NT2/D1 (cell line): ENCODE data around the gene ATAT1.

Experiments
- SUZ12 ChIP-seq: IDR thresholded peaks from 2 replicates; pipeline ENCODE4 v1.6.1; 2011; ENCODE audit not compliant: insufficient read length, insufficient read depth; ENCODE audit errors: extremely low read depth
- YY1 ChIP-seq: IDR thresholded peaks from 2 replicates; pipeline ENCODE4 v1.6.1; 2011; ENCODE audit not compliant: insufficient read length, insufficient read depth
- ZNF274 ChIP-seq: IDR thresholded peaks from 2 replicates; pipeline ENCODE4 v1.6.1; 2011; ENCODE audit warnings: mild to moderate bottlenecking, low read depth, low read length

DNA sequence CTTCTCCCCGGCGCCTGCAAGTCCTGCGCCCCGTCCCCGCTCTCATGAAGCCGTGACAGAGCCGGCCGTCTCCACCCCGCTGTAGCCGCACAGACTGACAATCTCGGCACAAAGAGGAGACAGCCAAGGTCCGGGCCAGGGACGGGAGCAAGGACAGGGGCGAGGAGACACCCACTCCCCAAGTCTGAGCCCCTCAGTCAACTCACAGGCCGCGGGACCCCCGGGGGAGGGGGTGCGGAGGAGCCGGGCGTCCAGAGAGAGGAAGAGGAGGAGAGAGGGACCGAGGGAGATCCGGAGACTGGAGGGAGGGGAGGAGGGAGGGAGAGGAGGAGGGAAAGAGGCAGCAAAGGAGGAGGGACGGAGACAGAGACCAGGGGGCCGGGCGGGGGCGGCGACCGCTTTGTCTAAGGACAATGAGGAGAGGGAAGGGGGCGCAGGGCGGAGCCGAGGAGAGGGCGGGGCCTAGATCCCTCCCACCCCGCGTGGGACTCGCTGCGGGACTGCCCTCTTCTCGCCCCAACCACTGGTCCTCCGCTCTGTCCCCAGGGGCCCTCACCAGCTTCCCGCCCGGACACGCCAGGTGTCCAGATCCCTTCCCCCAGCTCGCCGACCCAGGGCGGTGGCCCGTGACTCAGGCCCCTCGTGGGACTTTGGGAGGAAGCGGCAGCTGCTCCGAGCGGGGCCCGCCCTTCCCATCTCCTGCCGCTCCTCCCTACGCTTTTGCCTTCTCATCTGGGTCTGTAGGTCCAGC lies 60.4 kb downstream of the ATAT1 start:
- TF ChIP-seq SUZ12 (no peak), ZNF274 (no peak), YY1 (no peak)
